Esophagus squamous epithelium (tissue), 5 donors: Measurements from ENCODE around the gene COL6A3. TPM values are rescaled to one million over a fixed set of nuclear protein-coding genes. Genes with fewer than 3 reads are reported as not detected.
A peak's percentile ranks its signal among the peaks of the same experiment; 100 is the strongest.

ENCODE experiments used
- DNase-seq: peaks from one replicate; lab custom pipeline; 2025; lab: John Stamatoyannopoulos, UW
- H3K27ac ChIP-seq, 4 donors: fragments of 200-600 bp; sonication (generic); one replicate each; pipeline ENCODE4 v1.5.1; 2016 to 2019; ENCODE audit warnings: mild to moderate bottlenecking in 1 of 4
- H3K27me3 ChIP-seq, 4 donors: fragments of 200-600 bp; sonication (generic); 1 replicate in 3 of 4; 2 replicates in 1 of 4; pipeline versions ENCODE4 v1.5.1 to v1.6.0; 2017 to 2021; ENCODE audit warnings: antibody characterized with exemption in 1 of 4
- H3K36me3 ChIP-seq, 3 donors: fragments of 200-600 bp; sonication (generic); one replicate each; pipeline ENCODE4 v1.5.1; 2016 to 2019
- H3K4me1 ChIP-seq, 3 donors: fragments of 200-600 bp; sonication (generic); one replicate each; pipeline ENCODE4 v1.5.1; 2017 to 2019
- H3K4me3 ChIP-seq, 4 donors: fragments of 200-600 bp; sonication (generic); 1 replicate in 3 of 4; 2 replicates in 1 of 4; pipeline ENCODE4 v1.5.1; 2016 to 2019; ENCODE audit warnings: mild to moderate bottlenecking in 2 of 4, moderate library complexity in 1 of 4
- H3K9me3 ChIP-seq, 3 donors: fragments of 200-600 bp; sonication (generic); one replicate each; pipeline ENCODE4 v1.5.1; 2016 to 2019
- POLR2A ChIP-seq, 4 donors: fragments of 450-650 bp; IDR thresholded peaks; one replicate each; pipeline ENCODE4 v1.6.1; 2017; ENCODE audit warnings: antibody characterized with exemption in 4 of 4, mild to moderate bottlenecking in 4 of 4, moderate library complexity in 3 of 4
- whole genome bisulfite sequencing, 2 donors: methylation state at CpG; one replicate each; pipeline ENCODE4 v1.1.5; 2018; 5-methylcytosine and 5-hydroxymethylcytosine counted together
- intact Hi-C: fragments of 100-400 bp; cut with DNase I; formaldehyde crosslinking; loops from one replicate; pipeline ENCODE4 v1.15.0; 2022
- total RNA-seq, 4 donors: library from RNA; depleted of rRNA; stranded (reverse); fragments of >200 nt; gene quantifications; one replicate each; pipeline ENCODE4 v1.1.0, GENCODE V29; 2016
- TF ChIP-seq, protein P1 (sequence below), 6 experiments: fragments of 450-650 bp in 4 of 6; fragments of 200-600 bp in 2 of 6; sonication (generic) in 2 of 6; IDR thresholded peaks; one replicate each; pipeline ENCODE4 v1.5.1; 2016 to 2019; ENCODE audit warnings: antibody characterized with exemption in 6 of 6, mild to moderate bottlenecking in 4 of 6, moderate library complexity in 4 of 6
- donor health status: DM: yes; HTN: yes; CAD: no.

Gene COL6A3
- total RNA-seq, 4 donors from 2014 or later = 8.9 to 138 (median 46.5) TPM

DNA sequence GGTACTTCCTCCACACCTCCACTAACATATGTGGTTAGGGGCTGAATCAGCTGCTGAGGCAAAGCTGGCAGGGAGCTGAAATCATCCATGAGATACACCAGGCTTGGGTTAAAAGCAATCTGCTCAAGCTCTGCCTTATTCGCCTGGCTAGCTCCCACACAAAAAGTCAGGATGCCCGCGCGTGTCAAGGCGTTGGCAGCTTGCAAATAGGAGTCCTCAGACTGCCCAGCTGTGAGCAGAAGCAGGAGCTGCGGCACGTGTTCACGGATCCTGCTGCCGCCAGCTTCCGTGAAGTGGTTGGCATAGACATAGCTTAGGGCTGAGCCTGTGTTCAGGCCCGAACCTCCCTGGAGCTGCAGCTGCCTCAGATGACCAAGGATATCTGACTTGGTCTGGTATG, 35.3 kb downstream of the COL6A3 start:
- Histone ChIP-seq H3K9me3 (no peaks in the 10 kb centered on the region), H3K27ac (no peak overlapping the region), H3K4me1 (no peaks in the 10 kb centered on the region), H3K27me3 (peaks cover 0 to 7% (median 0%) of the 10 kb centered on the region in 4 donors), H3K36me3 (peaks cover 0 to 51% (median 4%) of the 10 kb centered on the region in 3 donors), H3K4me3 (no peak overlapping the region)
- 88 to 92% methylated on average over 6 to 7 of the region's 11 CpGs for WGBS, 2 donors
- no peak for DNase-seq
- intact Hi-C loops = no loop called here
- TF ChIP-seq, protein P1, sequence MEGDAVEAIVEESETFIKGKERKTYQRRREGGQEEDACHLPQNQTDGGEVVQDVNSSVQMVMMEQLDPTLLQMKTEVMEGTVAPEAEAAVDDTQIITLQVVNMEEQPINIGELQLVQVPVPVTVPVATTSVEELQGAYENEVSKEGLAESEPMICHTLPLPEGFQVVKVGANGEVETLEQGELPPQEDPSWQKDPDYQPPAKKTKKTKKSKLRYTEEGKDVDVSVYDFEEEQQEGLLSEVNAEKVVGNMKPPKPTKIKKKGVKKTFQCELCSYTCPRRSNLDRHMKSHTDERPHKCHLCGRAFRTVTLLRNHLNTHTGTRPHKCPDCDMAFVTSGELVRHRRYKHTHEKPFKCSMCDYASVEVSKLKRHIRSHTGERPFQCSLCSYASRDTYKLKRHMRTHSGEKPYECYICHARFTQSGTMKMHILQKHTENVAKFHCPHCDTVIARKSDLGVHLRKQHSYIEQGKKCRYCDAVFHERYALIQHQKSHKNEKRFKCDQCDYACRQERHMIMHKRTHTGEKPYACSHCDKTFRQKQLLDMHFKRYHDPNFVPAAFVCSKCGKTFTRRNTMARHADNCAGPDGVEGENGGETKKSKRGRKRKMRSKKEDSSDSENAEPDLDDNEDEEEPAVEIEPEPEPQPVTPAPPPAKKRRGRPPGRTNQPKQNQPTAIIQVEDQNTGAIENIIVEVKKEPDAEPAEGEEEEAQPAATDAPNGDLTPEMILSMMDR (IDR thresholded peaks at IDR 0.05) = no peak
- TF ChIP-seq POLR2A (IDR thresholded peaks at IDR 0.05) = no peak

DNA sequence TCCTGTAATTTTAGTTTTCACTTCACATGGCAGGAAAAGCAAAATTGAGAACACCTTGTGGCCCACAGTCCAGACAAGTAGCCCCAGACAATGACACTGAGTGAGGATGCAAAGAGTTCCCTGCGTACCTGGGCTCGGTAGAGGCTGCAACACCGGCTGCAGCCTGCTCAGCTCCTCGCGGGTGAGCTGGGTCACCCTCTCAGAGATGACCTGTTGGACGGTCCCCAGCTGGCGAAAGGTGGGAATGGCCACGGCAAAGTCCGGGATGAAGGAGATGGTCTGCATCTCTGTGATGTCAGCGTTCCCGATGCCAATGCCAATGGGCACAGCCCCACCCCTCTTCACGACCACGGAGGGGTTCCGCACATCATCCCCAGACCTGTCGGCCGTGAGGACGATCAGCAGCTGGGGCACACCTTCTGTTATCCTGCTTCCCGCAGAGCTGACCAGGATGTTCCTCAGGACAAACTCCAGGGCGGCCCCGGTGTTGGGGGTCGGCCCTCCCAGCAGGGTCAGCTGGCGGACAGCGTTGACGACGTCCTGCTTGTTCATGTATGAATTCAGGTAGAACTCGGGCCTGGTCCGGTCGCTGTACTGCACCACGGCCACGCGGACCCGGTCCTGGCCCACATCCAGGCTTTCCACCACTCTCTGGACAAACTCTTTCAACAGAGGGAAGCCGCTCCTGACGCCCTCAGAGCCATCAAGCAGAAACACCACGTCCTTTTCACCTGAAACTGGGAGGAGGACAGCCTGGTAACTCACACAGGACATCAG, 39.5 kb downstream of the COL6A3 start:
- Histone ChIP-seq H3K4me3 (no peak overlapping the region), H3K36me3 (peaks cover 0 to 57% (median 0%) of the 10 kb centered on the region in 3 donors), H3K27ac (no peak overlapping the region), H3K27me3 (peaks cover 0 to 7% (median 0%) of the 10 kb centered on the region in 4 donors), H3K4me1 (no peaks in the 10 kb centered on the region), H3K9me3 (no peaks in the 10 kb centered on the region)
- WGBS, 2 donors = 76 to 83% methylated on average over 7 to 18 of the region's 35 CpGs
- intact Hi-C loops = no loop called here
- DNase-seq = no peak
- TF ChIP-seq, protein P1 (IDR thresholded peaks at IDR 0.05) = no peak
- TF ChIP-seq POLR2A (IDR thresholded peaks at IDR 0.05) = no peak

DNA sequence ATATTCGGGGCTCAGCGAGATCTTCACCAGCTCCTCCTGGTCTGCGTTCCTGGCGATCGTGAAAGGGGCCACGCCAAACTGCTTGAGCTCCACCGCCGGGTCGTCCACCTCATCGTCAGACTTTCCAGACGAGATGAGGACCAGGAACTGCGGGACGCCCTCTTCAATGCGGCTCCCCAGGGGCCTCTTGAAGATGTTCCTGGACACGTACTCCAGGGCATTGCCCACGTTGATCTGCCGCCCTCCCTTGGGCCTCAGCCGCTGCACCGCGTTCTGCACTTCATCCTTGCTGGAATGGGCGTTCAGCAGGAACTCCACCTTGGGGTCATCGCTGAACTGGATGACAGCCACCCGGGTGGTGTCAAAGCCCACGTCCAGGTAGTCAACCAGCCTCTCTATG, 42.1 kb downstream of the COL6A3 start:
- peaks cover 0 to 58% (median 0%) of the 10 kb centered on the region in 3 donors for H3K36me3 ChIP-seq
- no peak for DNase-seq

DNA sequence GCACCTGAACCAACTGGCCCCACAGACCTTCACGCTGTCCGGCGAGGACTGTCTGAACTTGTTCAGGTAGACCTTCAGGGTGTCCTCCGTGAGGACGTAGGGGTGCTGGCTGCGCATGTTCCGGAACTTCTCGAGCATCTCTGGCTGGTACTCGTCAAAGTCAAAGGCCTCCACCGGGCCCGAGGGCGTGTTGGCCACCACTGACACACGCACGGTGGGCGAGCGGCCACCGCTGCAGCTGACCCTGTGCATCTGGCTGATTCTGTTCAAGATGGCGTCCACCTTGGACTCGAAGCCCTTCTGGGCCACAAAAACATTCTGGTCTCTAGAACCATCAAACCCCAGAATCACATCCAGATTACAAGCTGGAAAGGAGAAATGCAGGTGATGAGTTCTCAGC, 48.3 kb downstream of the COL6A3 start:
- H3K27me3 ChIP-seq = no peaks in the 10 kb centered on the region
- peaks cover 0 to 9% (median 0%) of the 10 kb centered on the region in 3 donors for H3K4me1 ChIP-seq
- no peak for DNase-seq
- intact Hi-C loops = no loop called here
- no peak overlapping the region for H3K4me3 ChIP-seq
- H3K36me3 ChIP-seq = peaks cover 0 to 57% (median 0%) of the 10 kb centered on the region in 3 donors
- H3K27ac ChIP-seq = no peak overlapping the region
- TF ChIP-seq POLR2A (IDR thresholded peaks at IDR 0.05) = no peak
- TF ChIP-seq, protein P1 (IDR thresholded peaks at IDR 0.05) = no peak
- WGBS, 2 donors = 83 to 88% methylated on average over 1 to 8 of the region's 19 CpGs
- no peaks in the 10 kb centered on the region for H3K9me3 ChIP-seq

More for the DNA sequence above, 42.1 kb downstream of the COL6A3 start:
- Histone ChIP-seq H3K4me3 (no peak overlapping the region), H3K9me3 (no peaks in the 10 kb centered on the region), H3K27me3 (no peaks in the 10 kb centered on the region), H3K27ac (peak overlapping the region in 1 of 4 donors; percentile 5), H3K4me1 (no peaks in the 10 kb centered on the region)
- TF ChIP-seq POLR2A (IDR thresholded peaks at IDR 0.05) = no peak
- TF ChIP-seq, protein P1 (IDR thresholded peaks at IDR 0.05) = no peak
- intact Hi-C loops = no loop called here
- WGBS, 2 donors = 87 to 90% methylated on average over 14 to 15 of the region's 24 CpGs

DNA sequence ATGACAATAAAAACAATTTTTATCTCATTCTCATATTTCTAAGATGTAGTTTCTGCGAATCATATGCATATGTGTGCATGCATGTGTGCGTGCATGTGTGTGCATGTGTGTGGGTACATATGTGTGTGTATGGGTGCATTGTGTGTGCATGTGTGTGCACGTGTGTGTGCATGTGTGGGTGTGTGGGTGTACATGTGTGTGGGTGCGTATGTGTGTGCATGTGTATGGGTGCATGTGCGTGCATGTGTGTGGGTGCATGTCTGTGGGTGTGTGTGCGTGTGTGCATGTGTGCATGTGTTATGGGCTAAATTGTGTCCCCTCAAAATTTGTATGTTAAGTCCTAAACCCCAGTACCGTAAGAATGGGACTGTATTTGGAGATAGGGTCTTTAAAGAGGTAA, 49.3 kb downstream of the COL6A3 start:
- Histone ChIP-seq H3K27me3 (peaks cover 0 to 9% (median 0%) of the 10 kb centered on the region in 4 donors), H3K27ac (no peak overlapping the region), H3K4me1 (peaks cover 0 to 14% (median 0%) of the 10 kb centered on the region in 3 donors), H3K36me3 (peaks cover 0 to 67% (median 0%) of the 10 kb centered on the region in 3 donors), H3K4me3 (no peak overlapping the region), H3K9me3 (no peaks in the 10 kb centered on the region)
- WGBS, 2 donors = 89 to 94% methylated on average over 7 of the region's 7 CpGs
- no peak for DNase-seq
- no peak for TF ChIP-seq POLR2A (IDR thresholded peaks at IDR 0.05)
- TF ChIP-seq, protein P1 (IDR thresholded peaks at IDR 0.05) = no peak
- intact Hi-C loops = no loop called here
